Measurements from ENCODE around the gene DNAH12. TPM values are rescaled to one million over a fixed set of nuclear protein-coding genes. Genes with fewer than 3 reads are reported as not detected.
"Not testable (repeated sequence)": the region's sequence is repeated elsewhere in the genome, so short reads cannot be mapped to it uniquely, and the experiment has no call there.

DNAH12 gene
- polyA plus RNA-seq, 1 of the 3 experiments (the other 2 are of a cell fraction): 0.03 TPM

GRCh38 chr3:57448489-57448888 is 95.7 kb downstream of the DNAH12 start:
- H3K4me2 ChIP-seq; H4K20me1 ChIP-seq (ENCODE audit: insufficient read depth); H3K4me1 ChIP-seq (ENCODE audit: control insufficient read depth in 1 of 2, insufficient read depth in 2 of 2, low read depth in 1 of 2, low read length in 1 of 2); H3K9me3 ChIP-seq; H3K27me3 ChIP-seq (ENCODE audit: insufficient read depth); H3F3A ChIP-seq (replicated peaks; ENCODE audit: insufficient read depth); H3K36me3 ChIP-seq (replicated peaks in 1 of 2; ENCODE audit: control insufficient read depth in 1 of 2, insufficient read depth in 2 of 2, low read length in 1 of 2); CTCF ChIA-PET; DNase-seq; H3K4me3 ChIP-seq (ENCODE audit: low read depth in 2 of 2, low read length in 1 of 2); POLR2A ChIA-PET; H3K27ac ChIP-seq (ENCODE audit: low read depth in 2 of 2, low read length in 1 of 2); H3K9me2 ChIP-seq; H3K79me2 ChIP-seq (ENCODE audit: insufficient read depth); H2AFZ ChIP-seq (ENCODE audit: low read depth); H3K9ac ChIP-seq: not testable (repeated sequence)
- WGBS (ENCODE audit: low lambda C conversion rate): 89% methylated on average over 5 of the region's 5 CpGs

GRCh38 chr3:57446318-57446841 is 97.8 kb downstream of the DNAH12 start:
- peaks cover 0 to 3% of the 10 kb centered on the region in 2 experiments; a peak in 2 of 4 replicates for H3K4me1 ChIP-seq (ENCODE audit: control insufficient read depth in 1 of 2, insufficient read depth in 2 of 2, low read depth in 1 of 2, low read length in 1 of 2)
- H3K79me2 ChIP-seq (ENCODE audit: insufficient read depth): no peaks in the 10 kb centered on the region
- WGBS (ENCODE audit: low lambda C conversion rate): 26% methylated on average over 1 of the region's 1 CpG
- H3K4me3 ChIP-seq (ENCODE audit: low read depth in 2 of 2, low read length in 1 of 2): no peak overlapping the region
- H3K36me3 ChIP-seq (replicated peaks in 1 of 2; ENCODE audit: control insufficient read depth in 1 of 2, insufficient read depth in 2 of 2, low read length in 1 of 2): no peaks in the 10 kb centered on the region
- no peaks in the 10 kb centered on the region for H3K9me2 ChIP-seq
- peak overlapping the region; percentile 59 for H2AFZ ChIP-seq (ENCODE audit: low read depth)
- H3K27me3 ChIP-seq (ENCODE audit: insufficient read depth): no peaks in the 10 kb centered on the region; the same call in 1 of the 2 replicates
- H3K27ac ChIP-seq (ENCODE audit: low read depth in 2 of 2, low read length in 1 of 2): peak overlapping the region in 1 of 2 experiments; percentile 58; a peak in 2 of 4 replicates
- peak overlapping the region; percentile 21; the same call in 1 of the 2 replicates for H3K4me2 ChIP-seq
- no peak for DNase-seq
- no peaks in the 10 kb centered on the region for H3K9me3 ChIP-seq
- ChIA-PET CTCF (interaction anchor here (1.0 to 1.4 kb wide), 3 partner anchors 12 to 347 kb away, joined by 3 to 5 read pairs (median 3); no protein-coding TSS in a partner anchor), POLR2A (no interaction called here)
- no peaks in the 10 kb centered on the region for H4K20me1 ChIP-seq (ENCODE audit: insufficient read depth)
- TF ChIP-seq NFIC (IDR thresholded peaks at IDR 0.05; ENCODE audit: borderline replicate concordance) (0 out of 2 replicates have a peak, but pooled peaks have one; percentile 9), FOXJ3 (CRISPR knock-in tag; IDR thresholded peaks at IDR 0.05) (no peak), TCF12 (IDR thresholded peaks at IDR 0.05) (peak; percentile 75), MAX (IDR thresholded peaks at IDR 0.05; ENCODE audit: low read depth) (no peak)
- H3F3A ChIP-seq (replicated peaks; ENCODE audit: insufficient read depth): no peaks in the 10 kb centered on the region
- H3K9ac ChIP-seq: no peak overlapping the region

- Histone ChIP-seq H3K4me3 (ENCODE audit: low read depth in 2 of 2, low read length in 1 of 2) (no peak overlapping the region), H3K4me1 (ENCODE audit: control insufficient read depth in 1 of 2, insufficient read depth in 2 of 2, low read depth in 1 of 2, low read length in 1 of 2) (peaks cover 0 to 3% of the 10 kb centered on the region in 2 experiments; a peak in 2 of 4 replicates), H3K36me3 (replicated peaks in 1 of 2; ENCODE audit: control insufficient read depth in 1 of 2, insufficient read depth in 2 of 2, low read length in 1 of 2) (no peaks in the 10 kb centered on the region), H3K27me3 (ENCODE audit: insufficient read depth) (no peaks in the 10 kb centered on the region; the same call in 1 of the 2 replicates), H3K9ac (no peak overlapping the region), H3K9me2 (no peaks in the 10 kb centered on the region), H3K9me3 (no peaks in the 10 kb centered on the region), H3K4me2 (no peak overlapping the region), H2AFZ (ENCODE audit: low read depth) (no peak overlapping the region), H3K79me2 (ENCODE audit: insufficient read depth) (no peaks in the 10 kb centered on the region), H3F3A (replicated peaks; ENCODE audit: insufficient read depth) (no peaks in the 10 kb centered on the region), H4K20me1 (ENCODE audit: insufficient read depth) (no peaks in the 10 kb centered on the region), H3K27ac (ENCODE audit: low read depth in 2 of 2, low read length in 1 of 2) (no peak overlapping the region)
- TF ChIP-seq NRF1 (IDR thresholded peaks at IDR 0.05; ENCODE audit: low read depth, low read length) (no peak), ELF1 (IDR thresholded peaks at IDR 0.05) (no peak), JUND (IDR thresholded peaks at IDR 0.05) (no peak), REST (IDR thresholded peaks at IDR 0.05; ENCODE audit: low read depth, low read length) (no peak), IRF3 (IDR thresholded peaks at IDR 0.05; ENCODE audit: low read depth, low read length) (no peak), USF1 (IDR thresholded peaks at IDR 0.05; ENCODE audit: borderline replicate concordance, low read depth) (no peak)
- WGBS (ENCODE audit: low lambda C conversion rate): 86% methylated on average over 5 of the region's 5 CpGs
- DNase-seq: no peak
- POLR2A ChIA-PET: no interaction called here
- CTCF ChIA-PET: interaction anchor here (1.4 kb wide), 1 partner anchor 47 kb away, joined by 3 read pairs; no protein-coding TSS in a partner anchor
Measured at GRCh38 chr3:57444469-57444868, 99.7 kb downstream of the DNAH12 start.

GRCh38 chr3:57440144-57440543 is 104.0 kb downstream of the DNAH12 start:
- H3K4me2 ChIP-seq; H3F3A ChIP-seq (replicated peaks; ENCODE audit: insufficient read depth); H3K27ac ChIP-seq (ENCODE audit: low read depth in 2 of 2, low read length in 1 of 2); H3K79me2 ChIP-seq (ENCODE audit: insufficient read depth); H3K36me3 ChIP-seq (replicated peaks in 1 of 2; ENCODE audit: control insufficient read depth in 1 of 2, insufficient read depth in 2 of 2, low read length in 1 of 2); H3K9ac ChIP-seq; POLR2A ChIA-PET; H3K9me3 ChIP-seq; H3K9me2 ChIP-seq; H2AFZ ChIP-seq (ENCODE audit: low read depth); DNase-seq; H3K27me3 ChIP-seq (ENCODE audit: insufficient read depth); H4K20me1 ChIP-seq (ENCODE audit: insufficient read depth); H3K4me1 ChIP-seq (ENCODE audit: control insufficient read depth in 1 of 2, insufficient read depth in 2 of 2, low read depth in 1 of 2, low read length in 1 of 2); H3K4me3 ChIP-seq (ENCODE audit: low read depth in 2 of 2, low read length in 1 of 2): not testable (repeated sequence)
- CTCF ChIA-PET: interaction anchor here (0.5 kb wide), 1 partner anchor 451 kb away, joined by 3 read pairs; no protein-coding TSS in a partner anchor
